Measurements from ENCODE around the gene CNIH3. TPM values are rescaled to one million over a fixed set of nuclear protein-coding genes. Genes with fewer than 3 reads are reported as not detected.

The CNIH3 gene
- total RNA-seq, 4 donors from 2014 or later = not detected

DNA sequence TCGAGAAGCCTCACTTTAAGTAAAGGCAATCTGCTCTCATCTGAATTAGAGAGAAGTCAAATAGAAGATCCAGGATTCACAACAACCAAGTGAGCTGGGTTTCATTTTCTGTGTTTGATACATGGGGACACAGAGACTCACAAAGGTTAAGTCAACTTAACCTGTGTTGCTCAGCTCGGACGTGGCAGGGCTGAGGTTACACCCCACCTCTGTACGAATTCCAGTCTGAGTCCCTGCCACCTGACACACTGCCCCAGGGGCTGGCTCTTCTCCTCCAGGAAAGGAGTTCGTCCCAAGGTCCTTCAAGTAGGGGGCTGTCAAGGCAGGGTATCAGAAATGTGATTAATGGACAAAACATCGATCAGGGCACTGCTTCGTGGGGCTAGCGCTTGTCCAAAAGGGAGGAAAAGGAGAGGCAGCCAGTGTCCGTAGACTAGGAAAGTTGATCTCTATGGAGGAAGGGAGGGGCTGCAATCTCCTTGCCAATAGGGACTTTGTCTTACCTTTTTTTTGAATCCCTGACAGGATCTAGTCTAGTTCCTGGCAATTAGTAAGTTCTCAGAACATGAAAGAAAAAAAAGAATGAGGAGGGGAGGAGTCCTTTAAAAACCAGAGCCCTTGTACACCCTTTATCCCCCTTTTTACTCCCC, 116.4 kb downstream of the CNIH3 start:
- Histone ChIP-seq H3K4me3 (no peak overlapping the region), H3K27me3 (no peaks in the 10 kb centered on the region), H3K27ac (no peak overlapping the region), H3K9me3 (no peaks in the 10 kb centered on the region), H3K4me1 (peaks cover 0 to 2% (median 0%) of the 10 kb centered on the region in 4 donors), H3K36me3 (no peaks in the 10 kb centered on the region)
- no peak for DNase-seq
- no peak for TF ChIP-seq POLR2A (IDR thresholded peaks at IDR 0.05)

- no peaks in the 10 kb centered on the region for H3K27me3 ChIP-seq
- H3K27ac ChIP-seq = no peak overlapping the region
- no peaks in the 10 kb centered on the region for H3K36me3 ChIP-seq
- H3K4me1 ChIP-seq = peaks cover 0 to 8% (median 0%) of the 10 kb centered on the region in 4 donors
- no peak for TF ChIP-seq CTCF (IDR thresholded peaks at IDR 0.05)
- no peak for TF ChIP-seq POLR2A (IDR thresholded peaks at IDR 0.05)
- no peak for DNase-seq
- H3K9me3 ChIP-seq = no peaks in the 10 kb centered on the region
- no peak overlapping the region for H3K4me3 ChIP-seq
These were observed 117.2 kb downstream of the CNIH3 start for GRCh38 chr1:224733027-224733911.

DNA sequence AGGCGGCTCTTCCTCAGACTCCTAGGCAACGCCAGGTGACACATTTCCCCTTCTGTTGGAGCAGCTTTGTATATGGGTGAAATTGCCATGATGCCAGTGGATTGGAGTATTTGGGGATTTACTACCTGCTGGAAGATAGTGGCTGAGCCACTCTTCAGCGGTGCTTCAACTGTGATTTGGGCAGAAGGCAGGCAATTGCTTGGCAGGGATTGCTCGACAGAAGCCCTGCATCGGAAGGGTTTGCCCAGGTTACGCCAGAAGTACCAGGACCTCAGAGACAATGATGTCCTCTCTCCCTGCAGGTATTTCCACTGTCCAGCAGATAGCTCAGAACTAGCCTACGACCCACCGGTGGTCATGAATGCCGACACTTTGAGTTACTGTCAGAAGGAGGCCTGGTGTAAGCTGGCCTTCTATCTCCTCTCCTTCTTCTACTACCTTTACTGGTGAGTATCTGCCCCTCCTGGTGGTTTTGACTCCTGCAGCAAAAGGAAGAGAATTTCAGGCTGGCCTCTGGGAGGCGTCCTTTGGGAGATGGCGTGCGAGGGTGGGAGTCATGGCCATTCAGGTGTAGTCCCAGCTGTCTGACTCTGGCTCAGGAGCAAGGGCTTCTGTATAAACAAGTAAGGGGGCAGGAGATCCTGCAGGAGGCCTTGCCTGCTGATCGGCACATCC, 118.3 kb downstream of the CNIH3 start:
- Histone ChIP-seq H3K4me1 (peaks cover 0 to 8% (median 0%) of the 10 kb centered on the region in 4 donors), H3K36me3 (no peaks in the 10 kb centered on the region), H3K4me3 (no peak overlapping the region), H3K9me3 (no peaks in the 10 kb centered on the region), H3K27ac (no peak overlapping the region), H3K27me3 (no peaks in the 10 kb centered on the region)
- TF ChIP-seq POLR2A (IDR thresholded peaks at IDR 0.05) = no peak
- TF ChIP-seq CTCF (IDR thresholded peaks at IDR 0.05) = no peak
- DNase-seq = no peak

- Histone ChIP-seq H3K27ac (no peak overlapping the region), H3K27me3 (no peaks in the 10 kb centered on the region), H3K36me3 (no peaks in the 10 kb centered on the region), H3K4me1 (peaks cover 0 to 8% (median 0%) of the 10 kb centered on the region in 4 donors), H3K9me3 (no peaks in the 10 kb centered on the region), H3K4me3 (no peak overlapping the region)
- no peak for TF ChIP-seq CTCF (IDR thresholded peaks at IDR 0.05)
- no peak for TF ChIP-seq POLR2A (IDR thresholded peaks at IDR 0.05)
- DNase-seq = no peak
These were observed 119.0 kb downstream of the CNIH3 start for GRCh38 chr1:224735159-224735558.

DNA sequence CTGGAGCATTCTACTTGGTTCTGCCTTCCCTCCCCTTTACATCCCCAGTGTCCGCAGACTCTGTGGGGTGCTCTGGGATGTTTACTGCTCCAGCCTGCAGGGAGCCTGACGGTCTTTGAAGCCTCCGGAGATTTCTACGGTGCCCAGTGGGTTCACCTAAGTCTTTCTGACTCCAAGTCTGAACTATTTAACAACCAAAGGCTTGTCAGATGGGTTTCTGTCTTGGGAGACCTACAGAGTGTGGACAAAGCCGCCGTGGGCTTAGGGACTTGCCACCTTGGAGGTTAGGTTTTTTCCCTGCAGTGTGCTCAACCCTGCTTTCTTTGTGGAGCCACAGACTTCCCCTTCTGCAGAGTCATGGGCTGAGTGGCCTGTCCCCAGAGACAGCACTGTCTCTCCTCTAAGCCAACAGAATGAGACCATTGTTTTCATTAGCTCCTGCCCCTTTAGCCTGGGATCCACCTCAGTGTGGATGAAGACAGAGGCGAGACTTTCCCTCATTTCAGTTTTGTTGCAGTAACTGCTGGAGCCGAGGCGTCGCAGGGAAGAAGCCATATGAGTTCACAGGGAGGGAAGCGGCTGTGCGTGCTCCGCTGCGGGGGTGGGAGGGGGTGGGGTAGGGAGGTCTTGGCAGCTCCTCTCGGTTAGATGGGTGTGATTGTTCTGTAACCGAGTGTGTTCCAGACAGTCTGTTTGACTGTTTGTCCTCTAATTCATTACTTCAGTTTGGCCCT, 120.7 kb downstream of the CNIH3 start:
- Histone ChIP-seq H3K27me3 (no peaks in the 10 kb centered on the region), H3K36me3 (no peaks in the 10 kb centered on the region), H3K4me3 (no peak overlapping the region), H3K9me3 (no peaks in the 10 kb centered on the region), H3K4me1 (peaks cover 0 to 8% (median 0%) of the 10 kb centered on the region in 4 donors), H3K27ac (no peak overlapping the region)
- TF ChIP-seq POLR2A (IDR thresholded peaks at IDR 0.05) = no peak
- DNase-seq = no peak

GRCh38 chr1:224737353-224737727, 121.2 kb downstream of the CNIH3 start:
- no peak for DNase-seq
- Histone ChIP-seq H3K4me3 (no peak overlapping the region), H3K27ac (no peak overlapping the region), H3K9me3 (no peaks in the 10 kb centered on the region), H3K27me3 (no peaks in the 10 kb centered on the region), H3K36me3 (no peaks in the 10 kb centered on the region), H3K4me1 (peaks cover 0 to 8% (median 0%) of the 10 kb centered on the region in 4 donors)
- TF ChIP-seq CTCF (IDR thresholded peaks at IDR 0.05) = no peak
- no peak for TF ChIP-seq POLR2A (IDR thresholded peaks at IDR 0.05)
